GM19455 (cell line): ENCODE data around the gene ANKRD45.
"Not testable (repeated sequence)": the region's sequence is repeated elsewhere in the genome, so short reads cannot be mapped to it uniquely, and the experiment has no call there.

Source experiments
- ATAC-seq: cut with Tn5 transposase; IDR thresholded peaks from one replicate; pipeline ENCODE4 v1.9.1; 2021; ENCODE audit not compliant: unreplicated experiment

The ANKRD45 gene, protein sequence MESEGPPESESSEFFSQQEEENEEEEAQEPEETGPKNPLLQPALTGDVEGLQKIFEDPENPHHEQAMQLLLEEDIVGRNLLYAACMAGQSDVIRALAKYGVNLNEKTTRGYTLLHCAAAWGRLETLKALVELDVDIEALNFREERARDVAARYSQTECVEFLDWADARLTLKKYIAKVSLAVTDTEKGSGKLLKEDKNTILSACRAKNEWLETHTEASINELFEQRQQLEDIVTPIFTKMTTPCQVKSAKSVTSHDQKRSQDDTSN

GRCh38 chr1:173669491-173669941, at the start of gene ANKRD45:
Gene ANKRD45, minus strand, starts transcription at chr1:173669851. Its CDS starts 10,433 bp downstream, at chr1:173659418.
- no peak for ATAC-seq

DNA sequence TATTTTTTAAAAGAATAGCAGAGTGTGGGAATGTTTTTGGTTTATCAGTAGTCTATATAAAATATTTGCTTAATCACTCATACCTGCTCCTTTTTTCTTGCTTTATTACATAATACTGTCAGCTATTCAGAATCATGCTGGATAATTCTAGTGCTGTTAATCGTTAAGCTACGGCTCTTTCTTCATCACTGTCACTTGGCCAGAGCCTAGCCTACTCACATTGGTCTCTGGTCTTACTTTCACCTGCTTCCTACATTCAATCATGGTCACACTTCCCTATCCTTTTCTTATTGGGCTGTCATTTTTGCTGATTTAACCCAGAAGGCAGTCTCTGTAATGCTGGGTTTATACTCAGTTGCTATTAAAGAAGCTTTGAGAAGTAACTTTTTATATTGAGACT, 47.6 kb upstream of the ANKRD45 start:
- ATAC-seq, result no peak

DNA sequence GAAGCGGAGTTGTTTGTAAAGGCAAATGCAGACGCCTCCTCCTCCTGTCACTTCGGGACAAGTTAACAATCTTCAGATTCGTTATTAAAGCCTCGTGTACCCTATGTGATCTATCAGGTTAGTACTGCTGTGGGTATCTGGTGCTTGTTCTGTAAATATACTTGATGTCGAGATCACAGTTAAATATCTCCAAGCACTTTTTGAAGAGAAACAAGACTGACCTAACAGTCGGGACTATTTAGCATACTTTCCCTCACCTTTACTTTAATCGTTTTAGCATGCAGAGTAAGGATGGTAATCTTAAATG, 45.8 kb upstream of the ANKRD45 start:
- no peak for ATAC-seq

DNA sequence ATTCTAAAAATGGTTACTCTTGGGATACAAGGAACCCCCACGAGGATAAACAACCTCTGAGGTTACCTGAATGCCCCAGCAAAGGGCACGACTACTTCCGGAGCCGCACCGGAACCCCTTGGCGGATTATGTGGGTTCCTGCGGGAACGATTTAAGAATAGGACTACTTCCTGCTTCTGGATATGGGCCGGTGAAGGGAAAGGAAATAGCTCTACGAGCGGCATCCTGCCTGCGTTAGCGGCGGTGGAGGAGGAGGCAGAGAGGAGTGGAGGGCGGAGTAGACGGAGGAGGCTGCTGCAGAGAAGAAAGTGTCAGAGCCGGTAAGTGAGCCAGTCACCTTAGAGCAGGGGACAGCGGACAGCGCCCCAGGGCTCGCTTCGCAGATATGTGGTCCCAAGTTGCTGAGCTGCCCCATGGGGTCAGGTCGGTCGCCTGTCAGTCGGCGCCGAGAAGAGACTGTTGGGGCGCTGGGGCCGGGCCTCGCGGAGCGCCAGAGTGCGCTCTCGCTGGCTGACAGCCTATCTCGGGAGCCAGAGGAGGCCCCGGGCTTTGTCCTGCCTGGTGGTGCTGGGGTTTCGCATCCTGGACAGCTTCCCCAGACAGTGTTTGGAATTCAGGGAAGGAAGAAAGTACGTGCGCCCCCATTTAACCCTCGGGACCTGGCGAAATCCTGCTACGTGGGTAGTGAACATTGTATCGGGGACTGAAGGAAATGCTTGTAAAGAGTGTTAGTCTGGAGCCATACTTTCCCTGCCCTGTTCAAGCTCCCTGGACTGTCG, 45.3 kb upstream of the ANKRD45 start, which contains the start of gene KLHL20:
Gene KLHL20 (plus strand): TSS at position 223 of the 779 bp plus-strand sequence. CDS start 1,063 bp downstream, outside the sequence.
- peak; percentile 94 for ATAC-seq

- ATAC-seq, result no peak
These were observed 44.7 kb upstream of the ANKRD45 start for GRCh38 chr1:173714441-173714758.

- ATAC-seq, result no peak
These were observed 39.1 kb upstream of the ANKRD45 start for GRCh38 chr1:173708787-173709186.

- ATAC-seq, result no peak
These were observed 35.5 kb upstream of the ANKRD45 start for GRCh38 chr1:173705117-173705516.

DNA sequence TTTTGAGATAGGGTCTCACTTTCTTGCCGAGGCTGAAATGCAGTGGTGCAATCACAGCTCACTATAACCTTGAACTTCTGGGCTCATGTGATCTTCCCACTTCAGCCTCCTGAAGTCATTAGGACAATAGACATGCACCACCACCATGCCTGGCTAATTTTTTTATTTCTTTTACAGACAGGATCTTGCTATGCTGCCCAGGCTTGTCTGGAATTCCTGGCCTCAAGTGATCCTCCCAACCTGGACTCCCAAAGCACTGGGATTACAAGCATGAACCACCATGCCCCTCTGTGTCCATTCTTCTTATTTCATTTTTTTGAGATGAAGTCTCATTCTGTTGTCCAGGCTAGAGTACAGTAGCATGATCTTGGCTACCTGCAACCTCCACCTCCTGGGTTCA, 33.1 kb upstream of the ANKRD45 start:
- no peak for ATAC-seq

DNA sequence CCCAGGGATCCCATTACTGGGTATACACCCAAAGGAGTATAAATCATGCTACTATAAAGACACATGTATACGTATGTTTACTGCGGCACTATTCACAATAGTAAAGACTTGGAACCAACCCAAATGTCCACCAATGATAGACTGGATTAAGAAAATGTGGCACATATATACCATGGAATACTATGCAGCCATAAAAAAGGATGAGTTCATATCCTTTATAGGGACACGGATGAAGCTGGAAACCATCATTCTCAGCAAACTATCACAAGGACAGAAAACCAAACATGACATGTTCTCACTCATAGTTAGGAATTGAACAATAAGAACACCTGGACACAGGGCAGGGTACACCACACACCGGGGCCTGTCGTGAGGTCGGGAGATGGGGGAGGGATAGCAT, 31.6 kb upstream of the ANKRD45 start:
- ATAC-seq, result not testable (repeated sequence)

DNA sequence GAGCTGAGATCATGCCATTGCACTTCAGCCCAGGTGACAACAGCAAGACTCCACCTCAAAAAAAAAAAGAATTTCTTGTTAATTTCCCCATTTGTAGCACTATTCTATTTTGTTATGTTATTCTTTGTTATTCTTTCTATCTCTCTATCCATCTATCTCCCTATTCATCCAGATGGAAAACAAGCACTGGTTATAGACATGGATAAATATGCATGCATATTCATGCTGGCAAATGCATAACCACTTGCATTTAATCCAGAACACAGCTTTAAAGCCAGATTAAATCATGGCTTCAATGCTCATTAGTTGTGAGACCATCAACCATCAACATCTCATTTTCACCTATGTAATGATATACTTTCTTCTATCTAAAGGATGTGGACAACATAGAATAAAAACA, 23.6 kb upstream of the ANKRD45 start:
- ATAC-seq, result no peak

GRCh38 chr1:173688300-173688699, 18.6 kb upstream of the ANKRD45 start:
- no peak for ATAC-seq

DNA sequence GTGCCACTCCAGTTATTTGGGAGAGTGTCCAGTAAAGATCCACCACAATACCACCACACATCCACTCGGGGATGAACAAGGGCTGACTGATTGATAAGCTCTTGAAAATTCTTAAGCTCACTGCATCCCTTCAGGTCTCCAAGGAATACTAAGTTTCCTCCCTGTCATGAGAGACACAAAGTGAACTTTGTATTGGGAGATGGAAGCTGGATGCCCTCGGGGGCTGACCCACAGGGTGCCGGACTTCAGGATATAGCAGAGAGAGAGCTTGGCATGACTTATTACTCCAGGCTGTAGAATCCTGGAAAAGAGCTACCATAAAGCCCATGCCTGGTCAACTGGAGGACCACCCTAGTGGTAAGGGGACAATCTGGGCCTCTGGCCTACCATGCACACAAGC, 15.5 kb upstream of the ANKRD45 start:
- not testable (repeated sequence) for ATAC-seq

DNA sequence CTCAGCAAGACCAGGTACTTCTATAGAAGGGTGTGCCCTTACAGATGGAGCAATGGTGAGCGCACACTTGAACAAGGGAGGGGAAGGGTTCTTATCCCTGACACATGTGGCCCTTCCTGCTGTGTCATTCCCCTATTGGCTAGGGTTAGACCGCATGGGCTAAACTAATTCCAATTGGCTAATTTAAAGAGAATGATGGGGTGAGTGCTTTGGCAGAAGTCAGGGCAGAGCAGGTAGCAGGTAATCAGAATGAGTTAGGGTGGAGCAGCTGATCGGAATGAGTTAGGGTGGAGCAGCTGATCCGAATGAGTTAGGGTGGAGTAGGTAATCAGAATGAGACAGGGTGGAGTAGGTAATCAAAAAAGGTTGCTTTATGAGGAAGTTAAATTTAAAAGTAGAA, 14.2 kb upstream of the ANKRD45 start:
- not testable (repeated sequence) for ATAC-seq

- no peak for ATAC-seq
These were observed 12.5 kb upstream of the ANKRD45 start for GRCh38 chr1:173682184-173682583.

DNA sequence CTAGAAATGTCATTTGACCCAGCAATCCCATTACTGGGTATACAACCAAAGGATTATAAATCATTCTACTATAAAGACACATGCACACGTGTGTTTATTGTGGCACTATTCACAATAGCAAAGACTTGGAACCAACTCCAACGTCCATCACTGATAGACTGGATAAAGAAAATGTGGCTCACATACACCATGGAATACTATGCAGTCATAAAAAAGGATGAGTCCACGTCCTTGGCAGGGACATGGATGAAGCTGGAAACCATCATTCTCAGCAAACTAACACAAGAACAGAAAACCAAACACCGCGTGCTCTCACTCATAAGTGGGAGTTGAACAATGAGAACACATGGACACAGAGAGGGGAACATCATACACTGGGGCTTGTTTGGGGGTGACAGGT, 10.5 kb upstream of the ANKRD45 start:
- not testable (repeated sequence) for ATAC-seq

GRCh38 chr1:173674496-173674895, 4.8 kb upstream of the ANKRD45 start:
- not testable (repeated sequence) for ATAC-seq

DNA sequence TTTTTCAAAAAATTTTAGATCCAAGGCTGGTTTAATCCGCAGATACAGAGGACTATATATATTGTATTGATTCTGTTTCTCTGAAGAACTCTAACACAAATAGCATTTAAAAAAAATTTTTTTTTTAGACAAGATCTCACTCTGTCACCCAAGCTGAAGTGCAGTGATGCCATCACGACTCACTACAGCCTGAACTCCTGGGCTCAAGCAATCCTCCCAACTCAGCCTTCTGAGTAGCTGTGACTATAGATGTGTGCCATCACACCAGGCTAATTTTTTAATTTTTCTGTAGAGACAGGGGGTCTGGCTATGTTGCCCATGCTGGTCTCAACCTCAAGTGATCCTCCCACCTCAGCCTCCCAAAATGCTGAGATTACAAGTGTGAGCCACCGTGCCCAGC, 3.0 kb downstream of the ANKRD45 start:
- ATAC-seq, result no peak

DNA sequence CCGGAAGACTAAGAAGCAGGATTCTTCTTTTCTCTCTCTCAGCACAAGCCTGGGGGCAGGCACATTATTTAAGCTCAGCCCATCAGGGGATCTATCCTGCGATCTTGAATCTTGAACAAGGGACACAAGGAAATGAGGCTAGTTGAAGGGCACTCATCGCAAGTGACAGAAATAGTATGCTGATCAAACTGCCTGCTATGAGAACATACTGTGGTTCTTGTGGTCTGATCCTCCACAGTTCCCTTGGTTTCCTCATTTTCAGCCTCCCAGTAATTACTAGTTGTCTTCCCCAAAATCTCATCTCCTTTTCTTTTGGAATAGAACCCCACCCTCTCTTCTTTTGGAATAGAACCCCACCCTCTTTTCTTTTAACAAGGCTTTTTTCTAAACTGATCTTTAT, 6.5 kb downstream of the ANKRD45 start:
- no peak for ATAC-seq

DNA sequence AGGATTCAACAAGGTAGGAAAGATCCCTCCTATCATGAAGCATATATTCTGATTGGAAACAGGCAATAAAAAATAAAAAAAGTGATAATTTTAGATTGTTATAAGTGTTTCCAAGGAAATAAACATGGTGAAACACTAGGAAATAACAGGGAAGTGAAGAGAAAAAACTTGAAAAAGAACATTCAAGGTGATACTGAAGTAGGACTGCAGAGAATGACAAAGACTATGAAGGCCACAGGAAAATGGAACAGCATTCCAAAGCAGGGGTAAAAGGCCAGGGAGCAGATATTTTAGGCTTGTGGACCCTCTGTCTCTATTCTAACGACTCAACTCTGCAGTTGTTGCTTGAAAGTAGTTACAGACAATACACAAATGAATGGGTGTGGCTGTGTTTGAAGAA, 7.9 kb downstream of the ANKRD45 start:
- no peak for ATAC-seq

GRCh38 chr1:173661271-173661670, 8.4 kb downstream of the ANKRD45 start:
- no peak for ATAC-seq

- no peak for ATAC-seq
These were observed 9.3 kb downstream of the ANKRD45 start for GRCh38 chr1:173660306-173660705.

DNA sequence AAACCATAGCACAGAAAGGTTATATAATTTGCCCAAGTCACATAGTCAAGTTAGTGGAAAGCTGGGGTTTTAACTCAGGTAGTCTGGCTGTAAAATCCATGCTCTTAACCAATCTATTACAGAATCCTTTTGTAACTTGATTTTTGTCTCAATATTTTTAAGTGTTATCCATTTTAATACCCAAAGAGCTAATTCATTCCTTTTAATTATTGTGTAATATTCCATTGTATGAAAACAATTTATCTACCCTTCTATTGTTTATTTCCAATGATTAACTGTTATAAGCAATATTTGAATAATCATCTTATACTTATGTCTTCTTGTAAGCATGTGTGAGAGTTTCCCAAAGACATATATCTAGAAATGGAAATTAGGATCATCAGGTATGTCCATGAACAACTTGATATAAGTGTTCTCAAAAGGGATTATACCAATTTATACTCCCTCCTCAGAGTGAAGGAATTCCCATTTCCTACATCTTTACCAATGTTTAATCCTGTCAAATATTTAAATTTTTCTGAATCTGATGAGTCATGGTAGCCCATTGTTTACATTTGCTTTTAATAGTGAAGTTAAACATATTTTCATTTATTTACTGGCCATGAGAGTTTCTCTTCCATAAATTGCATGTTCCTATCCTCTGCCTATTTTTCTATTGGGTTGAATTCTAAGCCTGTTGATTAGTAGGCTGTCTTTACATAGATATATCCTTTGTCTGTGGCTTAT, 20.6 kb downstream of the ANKRD45 start:
- no peak for ATAC-seq
